ENCODE results near the gene NPNT.

DNA sequence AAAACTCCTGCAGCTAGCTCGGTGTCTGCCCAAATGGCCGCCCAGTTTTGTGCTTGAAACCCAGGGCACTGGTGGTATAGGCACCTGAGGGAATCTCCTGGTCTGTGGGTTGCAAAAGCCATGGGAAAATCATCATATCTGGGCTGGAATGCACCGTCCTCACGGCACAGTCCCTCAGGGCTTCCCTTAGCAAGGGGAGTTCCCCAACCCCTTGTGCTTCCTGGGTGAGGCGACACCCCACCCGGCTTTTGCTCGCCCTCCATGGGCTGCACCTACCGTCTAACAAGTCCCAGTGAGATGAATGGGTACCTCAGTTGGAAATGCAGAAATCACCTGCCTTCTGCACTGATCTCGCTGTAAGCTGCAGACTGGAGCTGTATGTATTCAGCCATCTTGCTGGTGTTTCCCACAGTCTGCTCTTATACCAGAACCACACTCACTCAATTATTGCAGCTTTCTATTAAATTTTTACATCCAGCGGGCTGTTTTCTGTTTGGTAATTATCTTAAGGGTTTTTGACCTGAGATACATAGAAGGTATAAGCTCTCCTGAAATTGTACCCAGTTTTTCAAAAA is 36.7 kb upstream of the NPNT start:
- TF ChIP-seq, protein P1, sequence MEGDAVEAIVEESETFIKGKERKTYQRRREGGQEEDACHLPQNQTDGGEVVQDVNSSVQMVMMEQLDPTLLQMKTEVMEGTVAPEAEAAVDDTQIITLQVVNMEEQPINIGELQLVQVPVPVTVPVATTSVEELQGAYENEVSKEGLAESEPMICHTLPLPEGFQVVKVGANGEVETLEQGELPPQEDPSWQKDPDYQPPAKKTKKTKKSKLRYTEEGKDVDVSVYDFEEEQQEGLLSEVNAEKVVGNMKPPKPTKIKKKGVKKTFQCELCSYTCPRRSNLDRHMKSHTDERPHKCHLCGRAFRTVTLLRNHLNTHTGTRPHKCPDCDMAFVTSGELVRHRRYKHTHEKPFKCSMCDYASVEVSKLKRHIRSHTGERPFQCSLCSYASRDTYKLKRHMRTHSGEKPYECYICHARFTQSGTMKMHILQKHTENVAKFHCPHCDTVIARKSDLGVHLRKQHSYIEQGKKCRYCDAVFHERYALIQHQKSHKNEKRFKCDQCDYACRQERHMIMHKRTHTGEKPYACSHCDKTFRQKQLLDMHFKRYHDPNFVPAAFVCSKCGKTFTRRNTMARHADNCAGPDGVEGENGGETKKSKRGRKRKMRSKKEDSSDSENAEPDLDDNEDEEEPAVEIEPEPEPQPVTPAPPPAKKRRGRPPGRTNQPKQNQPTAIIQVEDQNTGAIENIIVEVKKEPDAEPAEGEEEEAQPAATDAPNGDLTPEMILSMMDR (IDR thresholded peaks at IDR 0.05), result no peak
- TF ChIP-seq POLR2A (IDR thresholded peaks at IDR 0.05), result no peak
